ENCODE measurements around the gene SLC12A6. TPM values are rescaled to one million over a fixed set of nuclear protein-coding genes. Genes with fewer than 3 reads are reported as not detected.

SLC12A6 gene
- total RNA-seq, 2 experiments from 2014 or later = 58.5 to 58.7 TPM

DNA sequence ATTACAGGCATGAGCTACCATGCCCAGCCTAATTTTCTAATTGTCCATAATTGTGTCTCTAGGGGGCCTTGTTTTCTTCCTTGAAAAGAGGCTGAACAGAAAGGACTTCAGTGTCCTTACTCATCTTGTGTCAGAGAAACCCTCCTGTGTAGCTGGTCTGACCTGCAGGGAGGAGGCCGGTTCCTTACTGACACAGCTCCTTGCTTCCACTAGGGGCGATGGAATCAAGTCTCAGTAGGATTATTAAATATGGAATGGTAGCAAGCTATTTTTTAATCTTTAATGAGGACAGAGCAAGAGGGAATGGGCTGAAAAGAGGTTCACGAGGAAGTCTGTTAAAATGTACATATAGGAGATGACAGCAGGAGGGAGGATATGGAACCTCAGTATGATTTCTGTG is 20.8 kb upstream of the SLC12A6 start:
- POLR2A ChIA-PET = interaction anchor here (1.6 kb wide), 1 partner anchor 21 kb away, joined by 8 read pairs; the partner anchor contains the start of gene SLC12A6
- no peaks in the 10 kb centered on the region for H3K9me3 ChIP-seq (ENCODE audit: control insufficient read depth in 1 of 2, insufficient read depth in 1 of 2, low read length in 2 of 2)
- TF ChIP-seq, protein P1, sequence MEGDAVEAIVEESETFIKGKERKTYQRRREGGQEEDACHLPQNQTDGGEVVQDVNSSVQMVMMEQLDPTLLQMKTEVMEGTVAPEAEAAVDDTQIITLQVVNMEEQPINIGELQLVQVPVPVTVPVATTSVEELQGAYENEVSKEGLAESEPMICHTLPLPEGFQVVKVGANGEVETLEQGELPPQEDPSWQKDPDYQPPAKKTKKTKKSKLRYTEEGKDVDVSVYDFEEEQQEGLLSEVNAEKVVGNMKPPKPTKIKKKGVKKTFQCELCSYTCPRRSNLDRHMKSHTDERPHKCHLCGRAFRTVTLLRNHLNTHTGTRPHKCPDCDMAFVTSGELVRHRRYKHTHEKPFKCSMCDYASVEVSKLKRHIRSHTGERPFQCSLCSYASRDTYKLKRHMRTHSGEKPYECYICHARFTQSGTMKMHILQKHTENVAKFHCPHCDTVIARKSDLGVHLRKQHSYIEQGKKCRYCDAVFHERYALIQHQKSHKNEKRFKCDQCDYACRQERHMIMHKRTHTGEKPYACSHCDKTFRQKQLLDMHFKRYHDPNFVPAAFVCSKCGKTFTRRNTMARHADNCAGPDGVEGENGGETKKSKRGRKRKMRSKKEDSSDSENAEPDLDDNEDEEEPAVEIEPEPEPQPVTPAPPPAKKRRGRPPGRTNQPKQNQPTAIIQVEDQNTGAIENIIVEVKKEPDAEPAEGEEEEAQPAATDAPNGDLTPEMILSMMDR (IDR thresholded peaks at IDR 0.05) = no peak
- H3K4me3 ChIP-seq (ENCODE audit: low read length) = no peak overlapping the region
- H3K27ac Mint-ChIP-seq = no peak overlapping the region
- H3K27me3 ChIP-seq (ENCODE audit: control insufficient read depth in 1 of 2, insufficient read depth in 2 of 2, low read length in 2 of 2) = no peaks in the 10 kb centered on the region
- peaks cover 84% of the 10 kb centered on the region for H3K36me3 Mint-ChIP-seq (ENCODE audit: low read depth)
- ATAC-seq (ENCODE audit: poor library complexity) (no peak), DNase-seq (no peak)
- peaks cover 11% of the 10 kb centered on the region for H3K4me1 Mint-ChIP-seq (ENCODE audit: low read depth)
- H3K9me3 Mint-ChIP-seq = no peaks in the 10 kb centered on the region
- CTCF ChIA-PET = interaction anchor here (0.6 to 1.7 kb wide), 3 partner anchors 9 to 130 kb away, joined by 3 to 12 read pairs (median 4); partner anchors contain the start of gene LPCAT4
- no peaks in the 10 kb centered on the region for H3K4me1 ChIP-seq (ENCODE audit: insufficient read depth, low read length)
- no peak overlapping the region for H3K27ac ChIP-seq (ENCODE audit: low read depth in 1 of 2, low read length in 2 of 2)
- no peaks in the 10 kb centered on the region for H3K27me3 Mint-ChIP-seq
- no peak overlapping the region for H3K4me3 Mint-ChIP-seq
- H3K36me3 ChIP-seq (ENCODE audit: insufficient read depth, low read length) = peaks cover 76% of the 10 kb centered on the region
- intact Hi-C loops (cut with DNase I, micrococcal nuclease) = no loop called here

GRCh38 chr15:34357653-34358052 is 20.1 kb upstream of the SLC12A6 start:
- no peaks in the 10 kb centered on the region for H3K27me3 ChIP-seq (ENCODE audit: control insufficient read depth in 1 of 2, insufficient read depth in 2 of 2, low read length in 2 of 2)
- intact Hi-C loops (cut with DNase I, micrococcal nuclease) = no loop called here
- Mint-ChIP-seq H3K4me3 (no peak overlapping the region), H3K27ac (no peak overlapping the region), H3K36me3 (ENCODE audit: low read depth) (peaks cover 77% of the 10 kb centered on the region), H3K4me1 (ENCODE audit: low read depth) (peaks cover 4% of the 10 kb centered on the region), H3K27me3 (no peaks in the 10 kb centered on the region), H3K9me3 (no peaks in the 10 kb centered on the region)
- H3K4me3 ChIP-seq (ENCODE audit: low read length) = no peak overlapping the region
- H3K36me3 ChIP-seq (ENCODE audit: insufficient read depth, low read length) = peaks cover 68% of the 10 kb centered on the region
- TF ChIP-seq, protein P1 (IDR thresholded peaks at IDR 0.05) = no peak
- DNase-seq = no peak
- H3K9me3 ChIP-seq (ENCODE audit: control insufficient read depth in 1 of 2, insufficient read depth in 1 of 2, low read length in 2 of 2) = no peaks in the 10 kb centered on the region
- POLR2A ChIA-PET = interaction anchor here (1.6 kb wide), 1 partner anchor 20 kb away, joined by 8 read pairs; the partner anchor contains the start of gene SLC12A6
- CTCF ChIA-PET = interaction anchor here (0.6 to 1.7 kb wide), 3 partner anchors 10 to 130 kb away, joined by 3 to 12 read pairs (median 4); partner anchors contain the start of gene LPCAT4
- no peaks in the 10 kb centered on the region for H3K4me1 ChIP-seq (ENCODE audit: insufficient read depth, low read length)
- ATAC-seq (ENCODE audit: poor library complexity) = no peak
- H3K27ac ChIP-seq (ENCODE audit: low read depth in 1 of 2, low read length in 2 of 2) = no peak overlapping the region

DNA sequence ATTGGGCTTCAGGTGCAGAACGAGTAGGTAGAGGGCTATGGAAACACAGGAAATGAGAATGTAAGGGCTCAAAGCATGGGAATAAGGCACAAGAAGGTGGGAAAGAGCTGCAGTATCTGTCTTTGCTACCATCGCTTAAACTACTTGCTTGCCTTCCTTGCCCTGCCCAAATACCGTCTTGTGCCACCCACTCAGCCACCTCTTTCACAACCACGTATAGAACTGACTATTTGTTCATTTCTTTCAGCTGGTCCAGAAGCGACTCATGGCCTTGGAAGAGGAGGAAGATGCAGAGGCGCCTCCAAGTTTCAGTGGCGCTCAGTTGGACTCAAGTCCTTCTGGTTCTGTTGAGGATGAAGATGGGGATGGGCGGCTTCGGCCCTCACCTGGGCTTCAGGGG is 17.7 kb upstream of the SLC12A6 start:
- Histone ChIP-seq H3K9me3 (ENCODE audit: control insufficient read depth in 1 of 2, insufficient read depth in 1 of 2, low read length in 2 of 2) (no peaks in the 10 kb centered on the region), H3K36me3 (ENCODE audit: insufficient read depth, low read length) (peaks cover 48% of the 10 kb centered on the region), H3K27ac (ENCODE audit: low read depth in 1 of 2, low read length in 2 of 2) (no peak overlapping the region), H3K4me3 (ENCODE audit: low read length) (no peak overlapping the region), H3K4me1 (ENCODE audit: insufficient read depth, low read length) (no peaks in the 10 kb centered on the region), H3K27me3 (ENCODE audit: control insufficient read depth in 1 of 2, insufficient read depth in 2 of 2, low read length in 2 of 2) (no peaks in the 10 kb centered on the region)
- ChIA-PET POLR2A (interaction anchor here (2.3 kb wide), 1 partner anchor 11 kb away, joined by 10 read pairs; the partner anchor contains the start of gene LPCAT4), CTCF (interaction anchor here (1.1 kb wide), 1 partner anchor 12 kb away, joined by 5 read pairs; the partner anchor contains the start of genes NOP10 and NUTM1)
- TF ChIP-seq, protein P1 (IDR thresholded peaks at IDR 0.05) = no peak
- intact Hi-C loops (cut with DNase I, micrococcal nuclease) = no loop called here
- ATAC-seq (ENCODE audit: poor library complexity) = no peak
- no peaks in the 10 kb centered on the region for H3K9me3 Mint-ChIP-seq
- H3K36me3 Mint-ChIP-seq (ENCODE audit: low read depth) = peaks cover 53% of the 10 kb centered on the region
- H3K4me3 Mint-ChIP-seq = no peak overlapping the region
- H3K27ac Mint-ChIP-seq = no peak overlapping the region
- H3K4me1 Mint-ChIP-seq (ENCODE audit: low read depth) = no peaks in the 10 kb centered on the region
- DNase-seq = no peak
- no peaks in the 10 kb centered on the region for H3K27me3 Mint-ChIP-seq
